Hepatocyte (in vitro differentiated cells): ENCODE results near the gene TTC12. TPM values are rescaled to one million over a fixed set of nuclear protein-coding genes. Genes with fewer than 3 reads are reported as not detected.

Source experiments
- DNase-seq: peaks from one replicate; pipeline ENCODE4 v3.0.0-alpha.2; 2016; ENCODE audit warnings: low spot score
- H2AFZ ChIP-seq: fragments of 200-600 bp; sonication (generic); 2 replicates; pipeline ENCODE4 v1.6.0; 2016; ENCODE audit warnings: antibody characterized with exemption, mild to moderate bottlenecking
- H3K27ac ChIP-seq: fragments of 200-600 bp; sonication (generic); 2 replicates; pipeline ENCODE4 v1.5.1; 2016; ENCODE audit warnings: mild to moderate bottlenecking
- H3K27me3 ChIP-seq: fragments of 200-600 bp; sonication (generic); 2 replicates; pipeline ENCODE4 v1.6.1; 2016
- H3K36me3 ChIP-seq: fragments of 200-600 bp; sonication (generic); replicated peaks from 2 replicates; pipeline ENCODE4 v1.5.1; 2016; ENCODE audit warnings: low read depth; ENCODE audit not compliant: insufficient read depth
- H3K4me1 ChIP-seq: fragments of 200-600 bp; sonication (generic); 2 replicates; pipeline ENCODE4 v1.5.1; 2016; ENCODE audit warnings: mild to moderate bottlenecking, moderate library complexity; ENCODE audit not compliant: insufficient read depth
- H3K4me2 ChIP-seq: fragments of 200-600 bp; sonication (generic); 2 replicates; pipeline ENCODE4 v1.6.0; 2016
- H3K4me3 ChIP-seq: fragments of 200-600 bp; sonication (generic); 2 replicates; pipeline ENCODE4 v1.5.1; 2016; ENCODE audit warnings: mild to moderate bottlenecking
- H3K79me2 ChIP-seq: fragments of 200-600 bp; sonication (generic); 2 replicates; pipeline ENCODE4 v1.6.0; 2017; ENCODE audit warnings: mild to moderate bottlenecking
- H3K9me2 ChIP-seq: fragments of 200-600 bp; sonication (generic); replicated peaks from 2 replicates; pipeline ENCODE4 v1.6.0; 2017; ENCODE audit warnings: mild to moderate bottlenecking; ENCODE audit not compliant: insufficient read depth
- H3K9me3 ChIP-seq: fragments of 200-600 bp; sonication (generic); 2 replicates; pipeline ENCODE4 v1.5.1; 2016; ENCODE audit warnings: low read depth, mild to moderate bottlenecking
- H4K20me1 ChIP-seq: fragments of 200-600 bp; sonication (generic); 2 replicates; pipeline ENCODE4 v1.6.0; 2016; ENCODE audit warnings: mild to moderate bottlenecking; ENCODE audit not compliant: insufficient read depth, poor library complexity, severe bottlenecking
- EZH2 ChIP-seq: fragments of 200-600 bp; sonication (generic); IDR thresholded peaks from 2 replicates; pipeline ENCODE4 v1.6.1; 2016; ENCODE audit warnings: antibody characterized with exemption, mild to moderate bottlenecking, borderline replicate concordance
- EZH2phosphoT487 ChIP-seq: fragments of 200-600 bp; sonication (generic); IDR thresholded peaks from one replicate; pipeline ENCODE4 v1.6.1; 2018; ENCODE audit warnings: antibody characterized with exemption, mild to moderate bottlenecking, low read depth, moderate library complexity; ENCODE audit not compliant: unreplicated experiment, severe bottlenecking
- WGBS: methylation state at CpG from one replicate; pipeline ENCODE4 v1.1.6; 2016; ENCODE audit warnings: low lambda C conversion rate; ENCODE audit errors: missing lambda C conversion rate; 5-methylcytosine and 5-hydroxymethylcytosine counted together
- polyA plus RNA-seq: library from polyadenylated mRNA; unstranded; fragments of >200 nt; fragmentation: Nextera tagmentation; extraction: Ambion mirVana; gene quantifications from 2 replicates; pipeline ENCODE4 v1.2.1, GENCODE V29; 2016
- total RNA-seq: library from RNA; depleted of rRNA; stranded (reverse); fragments of >200 nt; gene quantifications from 2 replicates; pipeline ENCODE4 v1.2.3, GENCODE V29; 2014
- TF ChIP-seq, protein P1 (sequence below): fragments of 200-600 bp; sonication (generic); IDR thresholded peaks from 2 replicates; pipeline ENCODE4 v1.5.1; 2016; ENCODE audit warnings: antibody characterized with exemption, mild to moderate bottlenecking; ENCODE audit not compliant: poor library complexity

The TTC12 gene
- total and polyA plus RNA-seq, 2 experiments from 2014 or later: 9.2 to 12.4 TPM

GRCh38 chr11:113329725-113330124, 15.3 kb downstream of the TTC12 start:
- Histone ChIP-seq H3K4me2 (no peak overlapping the region), H3K79me2 (no peaks in the 10 kb centered on the region), H3K4me3 (no peak overlapping the region), H4K20me1 (no peaks in the 10 kb centered on the region), H3K27me3 (no peaks in the 10 kb centered on the region), H3K27ac (no peak overlapping the region), H3K9me3 (no peaks in the 10 kb centered on the region), H2AFZ (no peak overlapping the region), H3K4me1 (peaks cover 12% of the 10 kb centered on the region), H3K9me2 (no peaks in the 10 kb centered on the region), H3K36me3 (no peaks in the 10 kb centered on the region)
- TF ChIP-seq EZH2phosphoT487: no peak
- no peak for TF ChIP-seq EZH2
- TF ChIP-seq, protein P1, sequence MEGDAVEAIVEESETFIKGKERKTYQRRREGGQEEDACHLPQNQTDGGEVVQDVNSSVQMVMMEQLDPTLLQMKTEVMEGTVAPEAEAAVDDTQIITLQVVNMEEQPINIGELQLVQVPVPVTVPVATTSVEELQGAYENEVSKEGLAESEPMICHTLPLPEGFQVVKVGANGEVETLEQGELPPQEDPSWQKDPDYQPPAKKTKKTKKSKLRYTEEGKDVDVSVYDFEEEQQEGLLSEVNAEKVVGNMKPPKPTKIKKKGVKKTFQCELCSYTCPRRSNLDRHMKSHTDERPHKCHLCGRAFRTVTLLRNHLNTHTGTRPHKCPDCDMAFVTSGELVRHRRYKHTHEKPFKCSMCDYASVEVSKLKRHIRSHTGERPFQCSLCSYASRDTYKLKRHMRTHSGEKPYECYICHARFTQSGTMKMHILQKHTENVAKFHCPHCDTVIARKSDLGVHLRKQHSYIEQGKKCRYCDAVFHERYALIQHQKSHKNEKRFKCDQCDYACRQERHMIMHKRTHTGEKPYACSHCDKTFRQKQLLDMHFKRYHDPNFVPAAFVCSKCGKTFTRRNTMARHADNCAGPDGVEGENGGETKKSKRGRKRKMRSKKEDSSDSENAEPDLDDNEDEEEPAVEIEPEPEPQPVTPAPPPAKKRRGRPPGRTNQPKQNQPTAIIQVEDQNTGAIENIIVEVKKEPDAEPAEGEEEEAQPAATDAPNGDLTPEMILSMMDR: no peak
- no peak for DNase-seq
- 100% methylated on average over 2 of the region's 2 CpGs for WGBS

DNA sequence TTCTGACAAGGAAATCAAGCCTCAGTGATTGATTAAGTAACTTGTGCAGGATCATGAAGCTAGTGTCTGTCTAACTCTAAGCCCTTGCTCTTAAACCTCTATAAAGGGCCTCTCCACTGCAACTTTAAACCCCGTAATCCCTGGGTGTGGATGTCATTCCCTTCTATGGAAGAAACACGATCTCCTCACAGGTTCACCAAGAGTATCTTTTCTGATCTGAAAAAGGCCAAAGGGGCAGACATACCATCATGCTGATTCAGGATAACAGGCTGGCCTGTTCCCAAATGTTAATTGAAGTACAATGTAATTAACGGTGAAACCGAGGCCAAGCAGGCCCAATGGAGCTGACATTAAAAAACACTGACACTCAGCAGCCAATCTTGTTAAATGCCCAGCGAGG, 17.1 kb downstream of the TTC12 start:
- WGBS: 36% methylated on average over 5 of the region's 5 CpGs
- Histone ChIP-seq H3K9me2 (no peaks in the 10 kb centered on the region), H3K27ac (peak overlapping the region; percentile 29), H3K27me3 (no peaks in the 10 kb centered on the region), H4K20me1 (no peaks in the 10 kb centered on the region), H3K79me2 (no peaks in the 10 kb centered on the region), H3K9me3 (no peaks in the 10 kb centered on the region), H3K4me3 (no peak overlapping the region), H3K4me2 (peak overlapping the region; percentile 16), H3K36me3 (no peaks in the 10 kb centered on the region), H3K4me1 (peaks cover 12% of the 10 kb centered on the region), H2AFZ (no peak overlapping the region)
- TF ChIP-seq EZH2 (no peak), EZH2phosphoT487 (no peak)
- TF ChIP-seq, protein P1: no peak
- no peak for DNase-seq

DNA sequence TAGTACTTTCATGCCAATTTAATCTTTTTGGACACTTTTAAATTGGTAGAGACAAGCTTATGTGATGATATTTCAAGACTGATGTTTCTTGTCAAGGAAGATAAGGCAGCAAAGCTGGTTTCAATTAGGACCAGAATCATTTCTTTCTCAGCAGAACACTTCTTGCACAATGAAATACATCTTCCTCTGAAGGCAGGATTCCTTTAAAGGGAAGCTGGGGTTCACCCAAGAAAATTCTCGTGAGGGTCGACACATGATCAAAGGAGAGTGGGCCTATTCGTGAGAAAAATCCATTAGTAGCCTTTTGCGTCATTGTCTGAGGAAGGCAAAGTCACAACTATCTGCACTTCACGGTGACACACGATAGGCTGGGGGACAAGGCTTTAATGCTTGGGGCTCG, 17.6 kb downstream of the TTC12 start:
- no peaks in the 10 kb centered on the region for H3K27me3 ChIP-seq
- no peaks in the 10 kb centered on the region for H3K36me3 ChIP-seq
- no peaks in the 10 kb centered on the region for H3K9me3 ChIP-seq
- WGBS: 64% methylated on average over 7 of the region's 7 CpGs
- no peak overlapping the region for H3K4me2 ChIP-seq
- H3K4me3 ChIP-seq: no peak overlapping the region
- no peaks in the 10 kb centered on the region for H3K9me2 ChIP-seq
- H4K20me1 ChIP-seq: no peaks in the 10 kb centered on the region
- no peak for TF ChIP-seq EZH2phosphoT487
- TF ChIP-seq, protein P1: no peak
- TF ChIP-seq EZH2: no peak
- peaks cover 12% of the 10 kb centered on the region for H3K4me1 ChIP-seq
- DNase-seq: no peak
- H2AFZ ChIP-seq: no peak overlapping the region
- H3K27ac ChIP-seq: peak overlapping the region; percentile 29
- H3K79me2 ChIP-seq: no peaks in the 10 kb centered on the region
